Esophagus muscularis mucosa (tissue), 4 donors: Measurements from ENCODE around the gene CCL20. TPM values are rescaled to one million over a fixed set of nuclear protein-coding genes. Genes with fewer than 3 reads are reported as not detected.

Experiments
- DNase-seq: peaks from one replicate; pipeline ENCODE4 v3.0.0-alpha.2; 2017; ENCODE audit errors: extremely low spot score
- H3K27ac ChIP-seq, 4 donors: fragments of 200-600 bp; sonication (generic); replicated peaks in 1 of 4; 1 replicate in 3 of 4; 2 replicates in 1 of 4; pipeline ENCODE4 v1.5.1; 2016 to 2019; ENCODE audit warnings: mild to moderate bottlenecking in 1 of 4
- H3K27me3 ChIP-seq, 4 donors: fragments of 200-600 bp; sonication (generic); one replicate each; pipeline versions ENCODE4 v1.5.1 to v1.6.0; 2016 to 2019
- H3K36me3 ChIP-seq, 4 donors: fragments of 200-600 bp; sonication (generic); one replicate each; pipeline ENCODE4 v1.5.1; 2016 to 2019
- H3K4me1 ChIP-seq, 4 donors: fragments of 200-600 bp; sonication (generic); one replicate each; pipeline ENCODE4 v1.5.1; 2016 to 2019
- H3K4me3 ChIP-seq, 4 donors: fragments of 200-600 bp; sonication (generic); 1 replicate in 2 of 4; 2 replicates in 2 of 4; pipeline ENCODE4 v1.5.1; 2016 to 2019; ENCODE audit warnings: mild to moderate bottlenecking in 4 of 4, moderate library complexity in 1 of 4
- H3K9me3 ChIP-seq, 4 donors: fragments of 200-600 bp; sonication (generic); 1 replicate in 3 of 4; 2 replicates in 1 of 4; pipeline ENCODE4 v1.5.1; 2016 to 2019
- CTCF ChIP-seq, 3 experiments: fragments of 200-600 bp in 2 of 3; fragments of 450-650 bp in 1 of 3; sonication (generic) in 2 of 3; IDR thresholded peaks; one replicate each; pipeline ENCODE4 v1.5.1; 2017 to 2019; ENCODE audit warnings: antibody characterized with exemption in 3 of 3, mild to moderate bottlenecking in 2 of 3, moderate library complexity in 1 of 3
- EP300 ChIP-seq: sonication (generic); formaldehyde crosslinking; IDR thresholded peaks from one replicate; pipeline ENCODE4 v1.6.1; 2017; ENCODE audit warnings: antibody characterized with exemption
- POLR2A ChIP-seq: fragments of 450-650 bp; IDR thresholded peaks from one replicate; pipeline ENCODE4 v1.6.1; 2017; ENCODE audit warnings: antibody characterized with exemption, moderate library complexity, mild to moderate bottlenecking, low read depth
- POLR2AphosphoS5 ChIP-seq, 2 donors: sonication (generic); formaldehyde crosslinking; IDR thresholded peaks; one replicate each; pipeline ENCODE4 v1.6.1; 2017; ENCODE audit warnings: antibody characterized with exemption in 2 of 2
- WGBS: methylation state at CpG from one replicate; pipeline ENCODE4 v1.1.5; 2018; 5-methylcytosine and 5-hydroxymethylcytosine counted together
- intact Hi-C: fragments of 100-400 bp; cut with DNase I; formaldehyde crosslinking; loops from one replicate; pipeline ENCODE4 v1.15.1; 2023
- total RNA-seq, 4 donors: library from RNA; depleted of rRNA; stranded (reverse); fragments of >200 nt; gene quantifications; one replicate each; pipeline versions ENCODE4 v1.1.0 to v1.2.1, GENCODE V29; 2016

The CCL20 gene
- total RNA-seq, 4 donors from 2014 or later = 3.5 TPM; not detected in 3

DNA sequence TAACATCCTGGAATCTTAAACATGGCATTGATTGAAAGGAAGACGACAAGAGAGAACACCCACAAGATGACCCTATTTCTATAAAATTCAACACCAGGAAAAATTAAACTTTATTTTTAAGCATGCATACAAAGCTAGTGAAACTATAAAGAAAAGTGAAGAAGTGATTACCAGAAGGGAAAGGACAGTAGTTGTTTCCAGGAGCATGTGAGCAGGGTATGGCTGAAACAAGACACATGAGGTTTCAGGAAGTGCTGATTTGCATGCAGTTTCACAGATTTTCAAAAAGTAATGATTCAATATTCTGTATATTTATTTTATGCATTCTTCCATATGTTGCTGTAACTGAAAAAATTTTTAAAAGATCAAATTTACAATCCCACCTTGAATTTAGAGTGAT, 33.2 kb downstream of the CCL20 start:
- H3K4me1 ChIP-seq = no peaks in the 10 kb centered on the region
- DNase-seq = no peak
- WGBS = 70% methylated on average over 1 of the region's 1 CpG
- no peak overlapping the region for H3K27ac ChIP-seq
- H3K9me3 ChIP-seq = no peaks in the 10 kb centered on the region
- no peaks in the 10 kb centered on the region for H3K27me3 ChIP-seq
- no peaks in the 10 kb centered on the region for H3K36me3 ChIP-seq
- TF ChIP-seq POLR2A (no peak), EP300 (no peak), CTCF (IDR thresholded peaks at IDR 0.05) (no peak), POLR2AphosphoS5 (IDR thresholded peaks at IDR 0.05) (no peak)
- intact Hi-C loops = no loop called here
- no peak overlapping the region for H3K4me3 ChIP-seq

DNA sequence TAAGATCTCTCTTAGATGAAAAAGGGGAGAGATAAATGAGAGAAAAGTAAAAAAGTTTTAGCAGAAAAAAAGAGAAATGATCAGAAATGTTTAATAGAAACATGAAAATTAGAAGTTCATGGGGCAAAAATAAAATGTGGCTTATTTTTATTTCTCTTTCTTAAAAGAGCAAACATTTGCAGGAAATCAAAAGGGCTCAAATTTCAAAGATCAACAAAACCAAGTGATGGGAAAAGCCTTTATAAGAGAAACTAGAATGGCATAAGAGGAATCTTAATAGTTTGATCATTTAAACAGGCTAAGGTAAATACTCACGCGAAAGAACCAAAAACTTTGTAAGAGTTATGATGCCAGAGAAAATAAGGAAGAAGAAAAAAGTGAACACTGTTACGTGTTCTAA, 34.5 kb downstream of the CCL20 start:
- Histone ChIP-seq H3K27me3 (no peaks in the 10 kb centered on the region), H3K27ac (no peak overlapping the region), H3K4me3 (no peak overlapping the region), H3K4me1 (no peaks in the 10 kb centered on the region), H3K9me3 (no peaks in the 10 kb centered on the region), H3K36me3 (no peaks in the 10 kb centered on the region)
- 84% methylated on average over 3 of the region's 3 CpGs for WGBS
- intact Hi-C loops = no loop called here
- no peak for DNase-seq
- TF ChIP-seq EP300 (no peak), CTCF (IDR thresholded peaks at IDR 0.05) (no peak), POLR2A (no peak), POLR2AphosphoS5 (IDR thresholded peaks at IDR 0.05) (no peak)

DNA sequence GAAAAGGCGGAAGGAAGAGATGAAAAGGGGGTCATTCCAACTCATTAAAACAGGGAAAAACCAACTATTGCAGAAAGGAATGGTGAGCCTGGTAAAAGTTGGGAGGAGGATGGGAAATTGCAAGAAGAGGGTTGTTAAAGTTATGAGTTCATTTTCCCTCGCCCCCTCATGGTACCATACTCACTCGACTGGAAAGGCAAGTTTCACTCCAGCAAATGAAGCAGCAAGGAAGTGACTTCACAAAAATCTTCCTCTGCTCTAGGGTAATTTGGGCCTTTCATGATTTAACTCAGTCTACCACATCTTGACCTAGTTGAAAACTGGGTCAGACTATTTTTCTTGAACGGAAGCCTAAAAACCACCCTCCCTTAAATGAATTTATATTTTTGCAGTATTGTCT, 34.9 kb downstream of the CCL20 start:
- no peaks in the 10 kb centered on the region for H3K9me3 ChIP-seq
- no peak overlapping the region for H3K4me3 ChIP-seq
- TF ChIP-seq POLR2A = no peak
- TF ChIP-seq CTCF (IDR thresholded peaks at IDR 0.05) = no peak
- no peak for TF ChIP-seq POLR2AphosphoS5 (IDR thresholded peaks at IDR 0.05)
- no peak for TF ChIP-seq EP300
- H3K4me1 ChIP-seq = peaks cover 0 to 3% (median 1%) of the 10 kb centered on the region in 4 donors
- intact Hi-C loops = no loop called here
- H3K27me3 ChIP-seq = no peaks in the 10 kb centered on the region
- 76% methylated on average over 4 of the region's 4 CpGs for WGBS
- DNase-seq = no peak
- H3K36me3 ChIP-seq = no peaks in the 10 kb centered on the region
- H3K27ac ChIP-seq = no peak overlapping the region

DNA sequence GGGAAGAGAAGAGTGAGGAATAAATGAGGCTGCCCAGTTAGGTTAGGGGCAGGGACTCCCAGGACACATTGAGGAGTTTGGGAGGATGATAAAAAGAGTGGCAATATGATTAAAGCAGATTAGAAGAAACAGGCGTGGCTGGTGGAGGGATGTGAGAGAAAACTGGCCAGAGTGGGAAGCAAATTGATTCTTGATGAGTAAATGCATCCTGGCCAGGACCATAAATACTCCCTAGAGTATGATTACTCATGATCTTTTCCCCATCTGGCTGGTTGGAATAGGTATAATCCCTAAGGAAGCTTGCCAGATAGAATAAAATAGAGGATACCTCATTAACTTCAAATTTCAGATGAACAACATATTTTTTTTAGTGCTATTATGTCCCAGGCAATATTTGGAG, 36.3 kb downstream of the CCL20 start:
- Histone ChIP-seq H3K36me3 (no peaks in the 10 kb centered on the region), H3K4me3 (no peak overlapping the region), H3K27me3 (no peaks in the 10 kb centered on the region), H3K27ac (no peak overlapping the region), H3K9me3 (no peaks in the 10 kb centered on the region), H3K4me1 (peaks cover 0 to 5% (median 1%) of the 10 kb centered on the region in 4 donors)
- TF ChIP-seq POLR2A (no peak), POLR2AphosphoS5 (IDR thresholded peaks at IDR 0.05) (no peak), CTCF (IDR thresholded peaks at IDR 0.05) (no peak), EP300 (no peak)
- no peak for DNase-seq
- intact Hi-C loops = no loop called here
- WGBS = 60% methylated on average over 1 of the region's 1 CpG

- Histone ChIP-seq H3K27me3 (no peaks in the 10 kb centered on the region), H3K9me3 (no peaks in the 10 kb centered on the region), H3K27ac (no peak overlapping the region), H3K4me1 (peaks cover 0 to 5% (median 1%) of the 10 kb centered on the region in 4 donors), H3K36me3 (no peaks in the 10 kb centered on the region), H3K4me3 (no peak overlapping the region)
- intact Hi-C loops = no loop called here
- 34% methylated on average over 4 of the region's 4 CpGs for WGBS
- DNase-seq = no peak
- TF ChIP-seq POLR2AphosphoS5 (IDR thresholded peaks at IDR 0.05) (no peak), CTCF (IDR thresholded peaks at IDR 0.05) (no peak), POLR2A (no peak), EP300 (no peak)
Observed at GRCh38 chr2:227853204-227853629, 39.6 kb downstream of the CCL20 start.
